Hindlimb muscle (tissue), 1 donor: ENCODE data around the gene TMEM220. TPM values are rescaled to one million over a fixed set of nuclear protein-coding genes. Genes with fewer than 3 reads are reported as not detected.

ENCODE experiments used
- polyA plus RNA-seq: library from polyadenylated mRNA; unstranded; fragments of 120-200 nt; gene quantifications from one replicate; pipeline ENCODE4 v1.2.1, GENCODE V29; 2013; ENCODE audit not compliant: insufficient read length

The TMEM220 gene
- polyA plus RNA-seq, 1 donor = 11.3 TPM

Other genes starting within 250 kb of the TMEM220 start
- 38.7 TPM for gene MYH1, start 211.5 kb downstream of the TMEM220 start, polyA plus RNA-seq
- gene MYH2, start 180.4 kb downstream of the TMEM220 start, polyA plus RNA-seq = 48.2 TPM
- gene MYH3, start 72.7 kb downstream of the TMEM220 start, polyA plus RNA-seq = 16,698 TPM
- 26.0 TPM for gene SCO1, start 32.5 kb downstream of the TMEM220 start, polyA plus RNA-seq
- 18.2 TPM for gene ADPRM, start 32.4 kb downstream of the TMEM220 start, polyA plus RNA-seq
- 0.13 TPM for gene TMEM238L, start 74.1 kb upstream of the TMEM220 start, polyA plus RNA-seq
- gene PIRT, start 108.1 kb upstream of the TMEM220 start, polyA plus RNA-seq = not detected